Testis (tissue), 3 donors: ENCODE measurements around the gene ASB1. TPM values are rescaled to one million over a fixed set of nuclear protein-coding genes. Genes with fewer than 3 reads are reported as not detected.
A peak's percentile ranks its signal among the peaks of the same experiment; 100 is the strongest.

Experiments
- DNase-seq: peaks from one replicate; pipeline ENCODE4 v3.0.0-alpha.2; 2019
- H3K27ac ChIP-seq, 2 donors: fragments of 200-600 bp; sonication (generic); one replicate each; pipeline ENCODE4 v1.5.1; 2019
- H3K27me3 ChIP-seq: fragments of 200-600 bp; sonication (generic); one replicate; pipeline ENCODE4 v1.5.1; 2019
- H3K36me3 ChIP-seq: fragments of 200-600 bp; sonication (generic); one replicate; pipeline ENCODE4 v1.5.1; 2017; ENCODE audit warnings: low read depth; ENCODE audit errors: missing control alignments
- H3K4me1 ChIP-seq: fragments of 200-600 bp; sonication (generic); one replicate; pipeline ENCODE4 v1.5.1; 2019
- H3K4me3 ChIP-seq, 2 donors: fragments of 200-600 bp; sonication (generic); one replicate each; pipeline ENCODE4 v1.5.1; 2017 to 2019
- H3K9me3 ChIP-seq: fragments of 200-600 bp; sonication (generic); one replicate; pipeline ENCODE4 v1.5.1; 2017
- POLR2A ChIP-seq: fragments of 450-650 bp; IDR thresholded peaks from one replicate; pipeline ENCODE4 v1.6.1; 2017; ENCODE audit warnings: antibody characterized with exemption, mild to moderate bottlenecking, moderate library complexity
- WGBS, 2 donors: methylation state at CpG; one replicate each; pipeline ENCODE4 v1.1.5; 2018; 5-methylcytosine and 5-hydroxymethylcytosine counted together
- intact Hi-C: fragments of 100-400 bp; cut with DNase I; formaldehyde crosslinking; loops from one replicate; pipeline ENCODE4 v1.15.1; 2023; ENCODE audit warnings: low total_unique reads
- polyA plus RNA-seq: library from polyadenylated mRNA; stranded (reverse); fragments of 350-450 nt; fragmentation: Illumina TruSeq; extraction: RNeasy Lipid Tissue Mini Kit (QIAGEN cat#74804); gene quantifications from one replicate; pipeline ENCODE4 v1.2.3, GENCODE V29; 2014; ENCODE audit warnings: low read depth, low replicate concordance; ENCODE audit not compliant: insufficient read depth
- total RNA-seq, 2 donors: library from RNA; depleted of rRNA; stranded (reverse); fragments of >200 nt; gene quantifications; one replicate each; pipeline ENCODE4 v1.2.3, GENCODE V29; 2016
- TF ChIP-seq, protein P1 (sequence below), 3 experiments: fragments of 450-650 bp in 2 of 3; fragments of 200-600 bp in 1 of 3; sonication (generic) in 1 of 3; IDR thresholded peaks; one replicate each; pipeline ENCODE4 v1.5.1; 2016 to 2019; ENCODE audit warnings: antibody characterized with exemption in 3 of 3, mild to moderate bottlenecking in 2 of 3, moderate library complexity in 1 of 3

ASB1 gene
- total and polyA plus RNA-seq, 3 donors from 2014 or later, result 31.4 to 52.5 (median 41.9) TPM

DNA sequence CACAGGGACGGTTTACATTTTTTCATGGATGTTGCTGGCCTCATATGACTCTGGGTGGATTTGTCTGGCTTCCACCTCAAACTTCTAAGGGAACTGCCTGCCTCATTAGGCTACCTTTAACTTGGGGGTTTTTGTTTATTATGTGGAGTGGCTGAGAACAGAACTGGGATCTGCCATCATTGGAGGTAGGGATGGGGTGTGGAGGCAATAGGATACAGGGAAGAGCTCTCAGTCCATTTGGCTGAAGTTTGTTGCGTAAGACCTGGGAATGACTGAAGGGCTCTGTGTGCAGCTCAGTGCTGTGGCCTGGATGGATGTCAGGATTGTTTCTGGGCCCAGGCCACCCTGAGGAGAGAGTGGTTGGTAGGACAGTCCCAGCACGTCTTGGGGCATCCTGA lies 31.2 kb downstream of the ASB1 start:
- Histone ChIP-seq H3K4me3 (no peak overlapping the region), H3K27me3 (no peaks in the 10 kb centered on the region), H3K36me3 (no peaks in the 10 kb centered on the region), H3K4me1 (peaks cover 4% of the 10 kb centered on the region), H3K27ac (no peak overlapping the region), H3K9me3 (no peaks in the 10 kb centered on the region)
- WGBS, 2 donors, result 74 to 96% methylated on average over 3 of the region's 3 CpGs
- TF ChIP-seq POLR2A, result no peak
- TF ChIP-seq, protein P1, sequence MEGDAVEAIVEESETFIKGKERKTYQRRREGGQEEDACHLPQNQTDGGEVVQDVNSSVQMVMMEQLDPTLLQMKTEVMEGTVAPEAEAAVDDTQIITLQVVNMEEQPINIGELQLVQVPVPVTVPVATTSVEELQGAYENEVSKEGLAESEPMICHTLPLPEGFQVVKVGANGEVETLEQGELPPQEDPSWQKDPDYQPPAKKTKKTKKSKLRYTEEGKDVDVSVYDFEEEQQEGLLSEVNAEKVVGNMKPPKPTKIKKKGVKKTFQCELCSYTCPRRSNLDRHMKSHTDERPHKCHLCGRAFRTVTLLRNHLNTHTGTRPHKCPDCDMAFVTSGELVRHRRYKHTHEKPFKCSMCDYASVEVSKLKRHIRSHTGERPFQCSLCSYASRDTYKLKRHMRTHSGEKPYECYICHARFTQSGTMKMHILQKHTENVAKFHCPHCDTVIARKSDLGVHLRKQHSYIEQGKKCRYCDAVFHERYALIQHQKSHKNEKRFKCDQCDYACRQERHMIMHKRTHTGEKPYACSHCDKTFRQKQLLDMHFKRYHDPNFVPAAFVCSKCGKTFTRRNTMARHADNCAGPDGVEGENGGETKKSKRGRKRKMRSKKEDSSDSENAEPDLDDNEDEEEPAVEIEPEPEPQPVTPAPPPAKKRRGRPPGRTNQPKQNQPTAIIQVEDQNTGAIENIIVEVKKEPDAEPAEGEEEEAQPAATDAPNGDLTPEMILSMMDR (IDR thresholded peaks at IDR 0.05), result no peak
- intact Hi-C loops, result no loop called here
- no peak for DNase-seq

DNA sequence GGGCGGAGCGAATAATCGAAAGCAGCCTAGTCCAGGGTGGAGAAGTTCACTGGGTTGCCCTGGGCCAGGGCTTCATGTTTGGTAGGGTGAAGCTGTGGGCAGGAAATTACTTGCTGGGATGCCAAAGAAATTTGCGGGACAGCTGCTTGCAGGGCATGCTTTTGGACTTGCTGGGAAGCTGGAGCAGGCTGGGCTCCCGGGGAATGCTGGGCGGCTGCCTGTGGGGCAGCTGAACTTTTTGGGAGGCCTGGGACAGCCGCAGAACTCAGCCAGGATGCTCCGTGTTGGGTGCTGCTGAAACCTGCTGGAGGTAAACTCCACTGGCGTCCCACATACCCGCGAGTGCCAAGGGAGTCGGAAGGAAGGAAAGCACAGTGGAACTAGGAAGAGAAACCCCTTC lies 31.9 kb downstream of the ASB1 start:
- Histone ChIP-seq H3K4me3 (no peak overlapping the region), H3K9me3 (no peaks in the 10 kb centered on the region), H3K27ac (no peak overlapping the region), H3K27me3 (no peaks in the 10 kb centered on the region), H3K4me1 (peaks cover 4% of the 10 kb centered on the region), H3K36me3 (no peaks in the 10 kb centered on the region)
- intact Hi-C loops, result no loop called here
- DNase-seq, result no peak
- 61 to 72% methylated on average over 10 to 12 of the region's 12 CpGs for WGBS, 2 donors
- TF ChIP-seq, protein P1 (IDR thresholded peaks at IDR 0.05), result no peak
- no peak for TF ChIP-seq POLR2A

DNA sequence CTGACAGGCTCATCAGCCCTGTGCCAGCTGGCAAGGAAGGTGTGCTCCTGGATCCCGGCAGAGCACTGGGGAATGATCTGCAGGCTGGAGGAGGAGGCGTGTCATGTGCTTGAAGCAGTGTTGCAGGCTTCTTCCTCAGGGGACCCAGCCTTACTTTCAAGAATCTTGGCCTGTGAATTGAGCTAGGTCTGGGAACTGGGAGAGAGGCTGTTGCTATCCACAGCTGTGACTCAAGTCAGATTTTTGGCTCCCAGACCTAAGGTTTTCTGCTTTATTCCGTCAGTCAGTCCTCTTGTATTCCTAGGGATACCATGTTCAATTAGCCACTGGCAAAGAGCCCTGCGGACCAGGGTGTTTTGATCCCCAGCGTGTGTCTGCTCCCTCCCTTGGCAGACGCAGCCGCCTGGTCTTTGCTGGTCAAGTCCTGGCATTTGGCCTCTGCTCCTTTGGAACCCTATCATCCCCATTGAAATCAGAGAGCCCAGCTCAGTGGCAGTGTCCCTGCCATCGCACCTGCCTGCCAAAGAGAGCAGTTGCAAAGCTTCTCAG lies 32.4 kb downstream of the ASB1 start:
- H3K4me1 ChIP-seq, result peaks cover 4% of the 10 kb centered on the region
- H3K36me3 ChIP-seq, result no peaks in the 10 kb centered on the region
- peak; percentile 76 for DNase-seq
- no peaks in the 10 kb centered on the region for H3K27me3 ChIP-seq
- H3K27ac ChIP-seq, result no peak overlapping the region
- intact Hi-C loops, result no loop called here
- WGBS, 2 donors, result 56 to 80% methylated on average over 7 to 8 of the region's 8 CpGs
- TF ChIP-seq, protein P1 (IDR thresholded peaks at IDR 0.05), result no peak
- TF ChIP-seq POLR2A, result no peak
- no peak overlapping the region for H3K4me3 ChIP-seq
- no peaks in the 10 kb centered on the region for H3K9me3 ChIP-seq

DNA sequence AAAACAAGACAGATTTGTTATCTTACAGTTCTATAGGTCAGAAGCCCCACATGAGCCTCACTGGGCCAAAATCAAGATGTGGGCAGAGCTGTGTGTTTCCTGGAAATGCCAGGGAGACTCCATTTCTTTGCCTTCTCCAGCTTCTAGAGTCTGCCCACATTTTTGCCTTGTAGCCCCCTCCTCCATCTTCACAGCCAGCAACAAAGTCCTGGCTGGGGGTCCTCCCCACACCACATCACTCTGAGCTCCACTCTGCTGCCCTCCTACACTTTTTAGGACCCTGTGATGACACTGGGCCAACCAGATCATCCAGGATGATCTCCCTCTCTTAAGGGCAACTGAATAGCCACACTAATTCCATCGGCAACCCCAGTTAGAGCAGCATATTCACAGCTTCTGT lies 34.3 kb downstream of the ASB1 start:
- WGBS, 2 donors, result 91 to 100% methylated on average over 1 of the region's 1 CpG

DNA sequence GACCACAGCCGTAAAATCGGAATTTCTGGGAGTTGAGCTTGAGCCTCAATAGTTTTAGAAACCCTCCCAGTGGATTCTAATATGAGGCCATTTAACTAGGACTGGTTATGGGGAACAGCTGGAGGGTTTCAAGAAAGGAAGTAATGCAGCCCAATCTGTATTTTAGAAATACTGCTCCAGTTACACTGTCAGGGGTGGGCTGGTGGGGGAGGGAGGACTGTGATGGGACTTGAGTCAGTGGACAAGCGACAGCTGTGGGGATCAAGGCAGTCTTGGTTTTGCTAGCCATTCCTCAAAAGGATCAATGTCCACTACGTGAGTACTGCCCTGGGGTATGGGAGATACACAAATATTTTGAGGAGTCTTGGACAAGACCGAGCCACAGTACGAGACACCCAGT lies 34.8 kb downstream of the ASB1 start:
- H3K4me1 ChIP-seq, result peaks cover 4% of the 10 kb centered on the region
- 82 to 91% methylated on average over 6 of the region's 6 CpGs for WGBS, 2 donors
- no peaks in the 10 kb centered on the region for H3K9me3 ChIP-seq
- DNase-seq, result no peak
- no peaks in the 10 kb centered on the region for H3K36me3 ChIP-seq
- H3K27me3 ChIP-seq, result no peaks in the 10 kb centered on the region
- H3K4me3 ChIP-seq, result no peak overlapping the region
- H3K27ac ChIP-seq, result no peak overlapping the region
- no peak for TF ChIP-seq POLR2A
- TF ChIP-seq, protein P1 (IDR thresholded peaks at IDR 0.05), result no peak
- intact Hi-C loops, result no loop called here

More for the DNA sequence above, 34.3 kb downstream of the ASB1 start:
- H3K27ac ChIP-seq, result no peak overlapping the region
- no peaks in the 10 kb centered on the region for H3K36me3 ChIP-seq
- TF ChIP-seq, protein P1 (IDR thresholded peaks at IDR 0.05), result no peak
- TF ChIP-seq POLR2A, result no peak
- no peaks in the 10 kb centered on the region for H3K27me3 ChIP-seq
- no peak overlapping the region for H3K4me3 ChIP-seq
- intact Hi-C loops, result no loop called here
- no peaks in the 10 kb centered on the region for H3K9me3 ChIP-seq
- peaks cover 4% of the 10 kb centered on the region for H3K4me1 ChIP-seq
- no peak for DNase-seq
